Right renal pelvis (tissue), 4 donors: Measurements from ENCODE around the gene CMA1. TPM values are rescaled to one million over a fixed set of nuclear protein-coding genes. Genes with fewer than 3 reads are reported as not detected.
"Not testable (repeated sequence)": the region's sequence is repeated elsewhere in the genome, so short reads cannot be mapped to it uniquely, and the experiment has no call there.

Experiments
- DNase-seq, 4 donors: peaks; one replicate each; pipeline ENCODE4 v3.0.0-alpha.2; 2013; ENCODE audit warnings: low read depth in 4 of 4, low spot score in 3 of 4, missing footprints in 1 of 4
- polyA plus RNA-seq, 4 donors: library from polyadenylated mRNA; unstranded; fragments of 120-200 nt; gene quantifications; one replicate each; pipeline ENCODE4 v1.2.1, GENCODE V29; 2013; ENCODE audit not compliant: insufficient read length in 4 of 4

CMA1 gene
- polyA plus RNA-seq, 4 donors: 0.30 to 0.34 TPM; not detected in 2

- DNase-seq: not testable (repeated sequence)
Observed at GRCh38 chr14:24470450-24470849, 37.6 kb downstream of the CMA1 start.

DNA sequence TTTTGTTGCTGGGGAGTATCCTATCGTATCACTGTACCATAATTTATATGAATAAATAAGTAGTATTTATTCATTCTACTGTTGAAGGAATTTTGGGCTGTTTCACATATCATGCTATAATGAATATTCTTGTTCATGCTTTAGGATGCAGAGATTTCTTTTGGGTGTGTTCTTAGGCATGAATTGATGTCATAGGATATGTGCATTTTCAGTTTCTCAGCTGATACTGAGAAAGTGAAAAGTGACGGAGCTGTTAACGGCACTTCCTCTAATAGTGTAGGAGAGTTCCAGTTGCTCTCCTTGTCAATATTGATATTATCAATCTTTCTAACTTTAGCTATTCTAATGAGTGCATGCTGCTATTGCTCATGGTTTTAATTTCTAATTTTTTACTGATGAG, 42.3 kb downstream of the CMA1 start:
- DNase-seq: no peak

- no peak for DNase-seq
Observed at GRCh38 chr14:24465368-24465767, 42.7 kb downstream of the CMA1 start.

- no peak for DNase-seq
Observed at GRCh38 chr14:24463884-24464785, 43.9 kb downstream of the CMA1 start.

DNA sequence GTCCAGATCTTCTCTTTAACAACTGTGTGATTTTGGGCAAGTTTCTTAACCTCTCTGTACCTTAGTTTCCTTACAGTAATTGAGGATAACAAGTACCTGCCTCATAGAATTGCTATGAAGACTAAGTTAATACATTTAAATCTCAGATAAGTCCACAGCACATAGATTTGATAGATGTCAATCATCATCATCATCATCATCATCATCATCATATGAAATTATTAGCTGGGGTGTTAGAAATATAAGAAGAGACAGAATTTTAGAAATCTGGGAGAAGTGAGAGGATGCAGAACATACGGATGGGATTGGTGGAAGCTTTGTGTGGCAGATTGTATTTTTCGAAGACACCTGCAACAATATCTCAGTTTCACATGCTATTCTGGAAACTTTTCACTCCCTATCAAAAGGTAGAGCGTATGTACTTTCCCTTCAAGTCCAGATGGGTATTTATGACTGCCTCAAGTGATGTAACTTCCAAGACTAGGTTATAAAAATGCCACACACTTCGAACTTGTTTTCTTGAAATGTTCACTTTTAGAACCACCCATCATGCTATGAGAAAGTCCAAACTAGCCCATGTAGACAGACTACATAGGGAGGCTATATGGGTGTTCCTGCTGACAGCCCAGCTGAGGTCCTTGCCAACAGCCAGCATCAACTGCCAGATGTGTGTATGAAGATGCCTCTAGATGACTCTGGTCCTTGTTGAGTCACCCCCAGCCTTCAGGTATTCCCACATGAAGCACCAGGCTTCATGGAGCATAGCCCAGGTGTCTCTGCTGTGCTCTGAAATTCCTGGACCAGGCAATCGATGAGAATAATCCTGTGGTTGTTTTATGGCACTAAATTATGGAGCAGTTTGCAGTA, 44.8 kb downstream of the CMA1 start:
- no peak for DNase-seq

DNA sequence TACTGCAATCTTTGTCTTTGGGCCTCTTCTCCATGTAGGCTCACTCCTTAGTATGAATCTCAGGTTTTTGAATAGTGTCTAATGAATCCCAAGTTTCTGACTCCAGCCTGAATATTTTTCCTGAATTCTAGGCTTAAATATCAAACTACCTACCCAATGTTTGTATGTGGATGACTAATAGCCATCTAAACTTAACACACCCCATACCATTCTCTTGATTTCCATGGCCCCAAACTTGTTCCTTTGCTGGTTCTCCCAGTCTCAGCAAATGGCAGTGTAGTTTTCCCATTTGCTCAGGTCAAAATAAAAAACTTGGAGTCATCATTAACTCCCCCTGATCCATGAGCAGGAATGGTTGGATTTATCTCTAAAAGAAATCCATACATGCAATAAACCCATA, 46.7 kb downstream of the CMA1 start:
- no peak for DNase-seq

GRCh38 chr14:24459331-24459730, 48.7 kb downstream of the CMA1 start:
- DNase-seq: no peak

DNA sequence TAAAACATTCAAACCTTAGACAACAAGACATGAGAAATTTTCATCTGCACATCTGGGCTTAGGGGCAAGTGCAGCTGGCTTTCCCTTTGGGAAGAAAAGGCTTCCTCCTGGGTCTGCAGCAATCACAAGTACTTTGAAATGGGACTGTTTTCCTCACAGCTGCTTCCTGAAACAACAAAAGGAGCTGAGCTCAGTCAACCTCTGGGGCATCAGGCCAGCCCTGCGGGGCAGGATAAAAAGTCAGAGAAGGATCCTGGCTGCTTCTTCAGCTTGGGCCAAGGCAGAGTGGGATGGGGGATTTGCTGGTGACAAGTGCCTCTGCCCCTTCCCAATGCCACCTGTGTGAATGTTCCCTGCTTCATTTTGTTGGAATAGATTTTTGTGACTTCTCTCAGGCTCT, 49.3 kb downstream of the CMA1 start:
- DNase-seq: no peak

- no peak for DNase-seq
Observed at GRCh38 chr14:24456980-24457379, 51.1 kb downstream of the CMA1 start.

Other genes with a start within 250 kb of the CMA1 start
- 1 to 10 TPM; 1.4 to 2.3 (median 2.1) TPM for gene TGM1, start 245.1 kb downstream of the CMA1 start, polyA plus RNA-seq
- gene RABGGTA, start 236.7 kb downstream of the CMA1 start, polyA plus RNA-seq: 10 to 100 TPM; 19.7 to 24.1 (median 20.8) TPM
- 10 to 100 TPM; 44.6 to 56.9 (median 46.2) TPM for gene DHRS1, start 208.5 kb downstream of the CMA1 start, polyA plus RNA-seq
- 10 to 100 TPM; 26.7 to 27.7 (median 27.0) TPM for gene NOP9, start 208.4 kb downstream of the CMA1 start, polyA plus RNA-seq
- 10 to 100 TPM; 21.8 to 27.6 (median 24.6) TPM for gene CIDEB, start 200.3 kb downstream of the CMA1 start, polyA plus RNA-seq
- gene LTB4R2, start 198.1 kb downstream of the CMA1 start, polyA plus RNA-seq: 1 to 10 TPM; 1.8 to 2.5 (median 2.0) TPM
- gene LTB4R, start 196.8 kb downstream of the CMA1 start, polyA plus RNA-seq: 1 to 10 TPM; 2.6 to 4.7 (median 3.8) TPM
- gene ADCY4, start 173.2 kb downstream of the CMA1 start, polyA plus RNA-seq: 10 to 100 TPM; 15.6 to 24.9 (median 20.4) TPM
- 1 to 10 TPM; 2.7 to 4.1 (median 3.2) TPM for gene RIPK3, start 168.3 kb downstream of the CMA1 start, polyA plus RNA-seq
- gene NFATC4, start 140.1 kb downstream of the CMA1 start, polyA plus RNA-seq: 10 to 100 TPM; 60.9 to 74.3 (median 64.2) TPM
- 10 to 100 TPM; 45.3 to 48.0 (median 47.7) TPM for gene NYNRIN, start 109.3 kb downstream of the CMA1 start, polyA plus RNA-seq
- 1 to 10 TPM; 2.5 to 3.5 (median 3.2) TPM for gene CBLN3, start 78.6 kb downstream of the CMA1 start, polyA plus RNA-seq
- 10 to 100 TPM; 40.7 to 45.5 (median 44.3) TPM for gene KHNYN, start 78.3 kb downstream of the CMA1 start, polyA plus RNA-seq
- 10 to 100 TPM; 57.0 to 84.9 (median 63.0) TPM for gene SDR39U1, start 65.5 kb downstream of the CMA1 start, polyA plus RNA-seq
- gene CTSG, start 68.0 kb upstream of the CMA1 start, polyA plus RNA-seq: 1 to 10 TPM in 2 of 4 donors, under 1 TPM in 2; 0.35 to 1.2 (median 0.86) TPM
- under 1 TPM in 3 of 4 donors, not detected in 1; 0.06 to 0.29 (median 0.24) TPM for gene GZMH, start 101.4 kb upstream of the CMA1 start, polyA plus RNA-seq
- under 1 TPM; 0.27 to 0.70 (median 0.56) TPM for gene GZMB, start 125.9 kb upstream of the CMA1 start, polyA plus RNA-seq